ENCODE data around the gene LRRC4B. TPM values are rescaled to one million over a fixed set of nuclear protein-coding genes. Genes with fewer than 3 reads are reported as not detected.
A peak's percentile ranks its signal among the peaks of the same experiment; 100 is the strongest.

The LRRC4B gene
- total RNA-seq, 1 donor from 2014 or later, result 4.6 TPM

DNA sequence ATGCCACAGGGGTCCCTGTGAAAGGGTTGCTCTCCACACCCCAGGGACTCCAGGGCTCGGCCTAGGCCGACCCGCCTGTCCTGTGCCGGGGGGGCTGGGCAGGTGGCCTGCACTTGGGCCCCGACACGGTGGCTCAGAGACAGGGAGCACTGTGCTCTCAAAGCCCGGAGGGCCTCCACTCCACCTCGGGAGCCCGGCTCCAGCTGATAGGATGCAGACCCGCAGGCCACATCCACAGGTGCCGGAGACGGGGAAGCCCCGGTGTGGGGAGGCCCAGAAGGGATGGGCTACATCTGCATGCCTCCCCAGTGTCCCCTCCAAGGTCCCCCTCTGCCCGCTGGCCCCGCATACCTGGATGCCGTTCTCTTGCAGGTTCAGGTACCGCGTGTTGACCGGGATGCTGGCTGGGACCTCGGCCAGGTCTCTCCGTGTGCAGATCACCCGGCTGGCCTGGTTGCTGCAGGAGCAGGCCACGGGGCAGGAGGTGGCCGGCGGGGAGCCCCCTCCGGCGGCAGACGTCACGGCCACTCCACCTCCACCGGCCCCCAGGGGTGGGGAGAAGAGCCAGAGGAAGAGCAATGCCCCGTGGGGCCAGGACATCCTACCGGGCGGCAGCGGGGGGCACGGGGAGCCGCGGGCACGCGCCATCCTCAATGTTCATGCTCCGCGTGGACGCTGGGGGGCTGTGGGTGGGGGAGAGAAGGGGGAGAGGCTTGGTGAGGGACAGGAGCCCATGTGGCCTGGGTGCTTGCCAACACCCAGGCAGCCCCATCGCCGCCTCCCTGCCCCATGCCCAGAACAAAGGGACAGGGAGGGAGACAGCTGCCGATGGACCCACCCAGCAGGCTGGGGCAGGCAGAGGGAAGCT is 19.8 kb downstream of the LRRC4B start:
- TF ChIP-seq CTCF (IDR thresholded peaks at IDR 0.05), result no peak
- no peaks in the 10 kb centered on the region for H3K9me3 ChIP-seq
- intact Hi-C loops (cut with DNase I), result no loop called here
- H3K27ac ChIP-seq, result no peak overlapping the region
- no peak for DNase-seq
- no peak for ATAC-seq
- H3K4me1 ChIP-seq, result no peaks in the 10 kb centered on the region
- no peak overlapping the region for H3K4me3 ChIP-seq
- H3K36me3 ChIP-seq, result no peaks in the 10 kb centered on the region
- peaks cover 20% of the 10 kb centered on the region for H3K27me3 ChIP-seq

DNA sequence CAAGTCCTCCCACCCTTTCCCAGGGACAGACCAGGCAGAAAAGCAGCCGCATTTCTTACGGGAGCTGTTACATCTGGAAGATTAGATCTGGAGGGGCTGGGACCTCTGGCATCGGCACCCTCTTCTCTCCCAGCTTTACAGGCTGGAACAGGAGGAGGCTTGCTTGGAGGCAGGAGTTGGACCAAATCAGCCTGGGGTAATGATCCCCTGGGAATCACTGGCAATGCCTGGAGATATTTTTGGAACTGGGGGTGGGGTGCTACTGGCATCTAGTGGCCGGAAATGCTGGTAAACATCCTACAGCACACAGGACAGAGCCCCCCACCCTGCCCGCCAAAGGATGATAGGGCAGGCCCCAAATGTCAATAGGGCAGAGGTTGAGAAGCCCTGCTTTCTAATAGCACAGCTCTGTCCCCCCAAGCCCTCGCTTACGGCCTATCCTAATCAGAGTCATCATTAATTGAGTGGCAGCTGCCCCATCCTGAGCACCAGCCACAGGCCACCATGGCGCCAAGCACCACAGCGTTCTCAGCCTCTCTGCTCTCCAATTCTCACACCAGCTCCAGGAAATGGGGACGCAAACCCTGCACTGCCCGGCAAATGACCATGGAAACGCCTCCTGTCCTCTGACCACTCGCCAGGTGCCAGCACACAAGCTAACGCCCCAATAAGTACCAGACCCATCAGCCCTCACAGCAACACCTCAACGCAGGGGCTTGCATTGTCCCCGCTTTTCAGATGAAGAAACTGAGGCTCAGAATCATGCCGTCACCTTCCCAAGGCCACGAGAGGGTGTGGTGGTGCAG is 20.6 kb downstream of the LRRC4B start:
- no peak for ATAC-seq
- H3K27me3 ChIP-seq, result peaks cover 15% of the 10 kb centered on the region
- H3K4me1 ChIP-seq, result no peaks in the 10 kb centered on the region
- intact Hi-C loops (cut with DNase I), result no loop called here
- TF ChIP-seq CTCF (IDR thresholded peaks at IDR 0.05), result no peak
- H3K36me3 ChIP-seq, result no peaks in the 10 kb centered on the region
- no peak for DNase-seq
- no peak overlapping the region for H3K4me3 ChIP-seq
- no peak overlapping the region for H3K27ac ChIP-seq
- H3K9me3 ChIP-seq, result no peaks in the 10 kb centered on the region

GRCh38 chr19:50546527-50547221 is 21.6 kb downstream of the LRRC4B start:
- Histone ChIP-seq H3K4me3 (no peak overlapping the region), H3K36me3 (no peaks in the 10 kb centered on the region), H3K4me1 (no peaks in the 10 kb centered on the region), H3K27ac (no peak overlapping the region), H3K9me3 (no peaks in the 10 kb centered on the region), H3K27me3 (peaks cover 15% of the 10 kb centered on the region)
- ATAC-seq, result no peak
- intact Hi-C loops (cut with DNase I), result no loop called here
- no peak for TF ChIP-seq CTCF (IDR thresholded peaks at IDR 0.05)
- DNase-seq, result no peak

DNA sequence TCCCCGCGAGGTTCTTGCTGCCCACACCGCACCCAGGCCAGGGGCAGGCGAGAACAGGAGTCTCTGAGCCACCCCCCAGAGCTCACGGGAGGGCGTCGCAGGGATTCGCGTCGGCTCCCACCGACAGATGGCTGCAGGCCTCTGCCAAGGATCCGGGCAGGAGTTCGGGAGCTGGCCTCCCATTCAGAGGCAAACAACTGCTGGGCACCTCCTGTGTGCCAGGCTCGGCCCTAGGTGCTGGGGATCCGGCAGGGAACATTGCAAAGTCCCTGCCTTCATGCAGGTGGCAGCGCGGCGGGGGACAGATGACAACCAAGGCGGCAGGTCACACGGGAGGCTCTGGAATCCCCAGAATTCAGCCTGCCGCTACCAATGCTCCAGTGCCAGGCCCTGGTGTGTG is 25.3 kb downstream of the LRRC4B start:
- intact Hi-C loops (cut with DNase I), result no loop called here
- Histone ChIP-seq H3K27me3 (peaks cover 11% of the 10 kb centered on the region), H3K36me3 (no peaks in the 10 kb centered on the region), H3K27ac (no peak overlapping the region), H3K9me3 (no peaks in the 10 kb centered on the region), H3K4me1 (no peaks in the 10 kb centered on the region), H3K4me3 (no peak overlapping the region)
- no peak for ATAC-seq
- no peak for TF ChIP-seq CTCF (IDR thresholded peaks at IDR 0.05)
- DNase-seq, result no peak

- no peaks in the 10 kb centered on the region for H3K36me3 ChIP-seq
- ATAC-seq (peak; percentile 92), DNase-seq (peak; percentile 88)
- H3K4me1 ChIP-seq, result no peaks in the 10 kb centered on the region
- peaks cover 7% of the 10 kb centered on the region for H3K27me3 ChIP-seq
- intact Hi-C loops (cut with DNase I), result no loop called here
- no peak overlapping the region for H3K27ac ChIP-seq
- H3K4me3 ChIP-seq, result no peak overlapping the region
- no peaks in the 10 kb centered on the region for H3K9me3 ChIP-seq
- peak; percentile 75 for TF ChIP-seq CTCF (IDR thresholded peaks at IDR 0.05)
These were observed 30.4 kb downstream of the LRRC4B start for GRCh38 chr19:50537769-50538230.
